Measurements from ENCODE around the gene AASDHPPT. TPM values are rescaled to one million over a fixed set of nuclear protein-coding genes. Genes with fewer than 3 reads are reported as not detected.

The AASDHPPT gene
- total RNA-seq, 3 donors from 2014 or later, result 14.0 to 20.5 (median 15.6) TPM

- ATAC-seq, result no peak
- no peak for TF ChIP-seq CTCF (IDR thresholded peaks at IDR 0.05)
- intact Hi-C loops (cut with DNase I, micrococcal nuclease), result no loop called here
- Histone ChIP-seq H3K4me1 (ENCODE audit: low read depth) (no peaks in the 10 kb centered on the region), H3K36me3 (ENCODE audit: low read depth) (no peaks in the 10 kb centered on the region), H3K4me3 (no peak overlapping the region), H3K9me3 (no peaks in the 10 kb centered on the region)
- DNase-seq, result no peak
Observed at GRCh38 chr11:106137758-106138157, 60.3 kb downstream of the AASDHPPT start.

Other genes with a start within 250 kb of the AASDHPPT start
- 10 to 100 TPM in 1 of 3 donors, 1 to 10 TPM in 2; 6.2 to 21.3 (median 7.8) TPM for gene MSANTD4, start 55.4 kb upstream of the AASDHPPT start, total RNA-seq
- gene KBTBD3, start 315 bp upstream of the AASDHPPT start, total RNA-seq, result 10 to 100 TPM in 1 of 3 donors, 1 to 10 TPM in 2; 5.2 to 13.5 (median 8.8) TPM